Testis (tissue), 2 donors: Measurements from ENCODE around the gene SPINK1.

Experiments used
- POLR2A ChIP-seq: fragments of 450-650 bp; IDR thresholded peaks from one replicate; pipeline ENCODE4 v1.6.1; 2017; ENCODE audit warnings: antibody characterized with exemption, mild to moderate bottlenecking, moderate library complexity
- TF ChIP-seq, protein P1 (sequence below), 3 experiments: fragments of 450-650 bp in 2 of 3; fragments of 200-600 bp in 1 of 3; sonication (generic) in 1 of 3; IDR thresholded peaks; one replicate each; pipeline ENCODE4 v1.5.1; 2016 to 2019; ENCODE audit warnings: antibody characterized with exemption in 3 of 3, mild to moderate bottlenecking in 2 of 3, moderate library complexity in 1 of 3

DNA sequence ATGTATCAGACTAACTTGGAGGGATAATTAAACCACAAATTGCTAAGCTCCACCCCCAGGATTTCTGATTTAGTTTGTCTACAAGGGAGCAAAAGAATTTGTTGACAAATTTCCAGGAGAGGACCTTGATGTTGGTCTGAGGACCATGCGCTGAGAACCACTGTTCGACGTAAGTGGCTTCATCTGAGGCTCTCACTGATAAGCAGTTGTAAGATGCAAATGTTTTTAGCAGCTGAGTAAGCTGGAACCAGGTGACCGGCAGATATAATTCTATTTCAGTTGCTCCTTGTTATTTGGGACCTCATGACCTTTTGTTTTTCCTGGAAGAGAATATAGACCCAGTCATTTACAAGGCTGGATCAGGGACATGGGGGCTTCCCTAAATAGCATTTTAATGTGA, 14.1 kb upstream of the SPINK1 start:
- TF ChIP-seq, protein P1, sequence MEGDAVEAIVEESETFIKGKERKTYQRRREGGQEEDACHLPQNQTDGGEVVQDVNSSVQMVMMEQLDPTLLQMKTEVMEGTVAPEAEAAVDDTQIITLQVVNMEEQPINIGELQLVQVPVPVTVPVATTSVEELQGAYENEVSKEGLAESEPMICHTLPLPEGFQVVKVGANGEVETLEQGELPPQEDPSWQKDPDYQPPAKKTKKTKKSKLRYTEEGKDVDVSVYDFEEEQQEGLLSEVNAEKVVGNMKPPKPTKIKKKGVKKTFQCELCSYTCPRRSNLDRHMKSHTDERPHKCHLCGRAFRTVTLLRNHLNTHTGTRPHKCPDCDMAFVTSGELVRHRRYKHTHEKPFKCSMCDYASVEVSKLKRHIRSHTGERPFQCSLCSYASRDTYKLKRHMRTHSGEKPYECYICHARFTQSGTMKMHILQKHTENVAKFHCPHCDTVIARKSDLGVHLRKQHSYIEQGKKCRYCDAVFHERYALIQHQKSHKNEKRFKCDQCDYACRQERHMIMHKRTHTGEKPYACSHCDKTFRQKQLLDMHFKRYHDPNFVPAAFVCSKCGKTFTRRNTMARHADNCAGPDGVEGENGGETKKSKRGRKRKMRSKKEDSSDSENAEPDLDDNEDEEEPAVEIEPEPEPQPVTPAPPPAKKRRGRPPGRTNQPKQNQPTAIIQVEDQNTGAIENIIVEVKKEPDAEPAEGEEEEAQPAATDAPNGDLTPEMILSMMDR (IDR thresholded peaks at IDR 0.05), result no peak
- TF ChIP-seq POLR2A, result no peak
